Measurements from ENCODE around the gene TAS2R60. TPM values are rescaled to one million over a fixed set of nuclear protein-coding genes. Genes with fewer than 3 reads are reported as not detected.

TAS2R60 gene
- total and polyA plus RNA-seq, 4 donors = 0.50 TPM; not detected in 3

DNA sequence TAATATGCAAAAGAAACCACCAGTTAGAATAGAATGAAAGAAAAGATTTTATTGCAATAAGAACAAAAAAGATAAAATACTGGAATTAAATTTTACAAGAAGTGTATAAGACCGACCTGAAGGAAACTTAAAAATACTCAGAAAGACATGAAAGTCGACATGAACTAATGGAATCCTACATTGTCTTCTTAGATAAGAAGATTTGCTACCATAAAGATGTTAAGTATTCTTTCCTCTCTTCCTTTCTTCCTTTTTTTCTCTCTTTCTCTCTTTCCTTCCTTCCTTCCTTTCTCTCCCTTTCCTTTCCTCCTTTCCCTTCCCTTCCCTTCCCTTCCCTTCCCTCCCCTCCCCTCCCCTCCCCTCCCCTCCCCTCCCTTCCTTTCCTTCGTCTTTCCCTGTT lies 6.5 kb downstream of the TAS2R60 start:
- Histone ChIP-seq H3K9ac (ENCODE audit: low read depth in 1 of 2, low read length in 2 of 2) (no peak overlapping the region), H3K9me3 (ENCODE audit: control insufficient read depth in 4 of 4, low read length in 3 of 4) (no peaks in the 10 kb centered on the region), H3K4me1 (ENCODE audit: control insufficient read depth in 4 of 4, insufficient read depth in 4 of 4, low read length in 3 of 4) (peaks cover 0 to 4% (median 2%) of the 10 kb centered on the region in 4 donors), H3K27ac (ENCODE audit: low read depth in 1 of 2, low read length in 2 of 2) (no peak overlapping the region), H3K4me3 (ENCODE audit: low read depth in 1 of 3, low read length in 3 of 3) (no peak overlapping the region), H3K27me3 (ENCODE audit: control insufficient read depth in 4 of 4, insufficient read depth in 4 of 4, low read length in 3 of 4) (no peaks in the 10 kb centered on the region), H3K36me3 (ENCODE audit: control insufficient read depth in 4 of 4, insufficient read depth in 3 of 4, low read depth in 1 of 4, low read length in 3 of 4) (no peaks in the 10 kb centered on the region)
- 78% methylated on average over 2 of the region's 3 CpGs for WGBS
- no peak for DNase-seq (ENCODE audit: low spot score)
- TF ChIP-seq GABPA (IDR thresholded peaks at IDR 0.05 in 1 of 2, conservative IDR thresholded peaks at IDR 0.05 in 1 of 2) (no peak), JUND (IDR thresholded peaks at IDR 0.05) (no peak), RXRA (IDR thresholded peaks at IDR 0.05) (no peak), NR2F2 (IDR thresholded peaks at IDR 0.05) (no peak), RAD21 (IDR thresholded peaks at IDR 0.05) (no peak), HNF4A (conservative IDR thresholded peaks at IDR 0.05) (no peak), SP1 (IDR thresholded peaks at IDR 0.05) (no peak)
- TF ChIP-seq, protein P1, sequence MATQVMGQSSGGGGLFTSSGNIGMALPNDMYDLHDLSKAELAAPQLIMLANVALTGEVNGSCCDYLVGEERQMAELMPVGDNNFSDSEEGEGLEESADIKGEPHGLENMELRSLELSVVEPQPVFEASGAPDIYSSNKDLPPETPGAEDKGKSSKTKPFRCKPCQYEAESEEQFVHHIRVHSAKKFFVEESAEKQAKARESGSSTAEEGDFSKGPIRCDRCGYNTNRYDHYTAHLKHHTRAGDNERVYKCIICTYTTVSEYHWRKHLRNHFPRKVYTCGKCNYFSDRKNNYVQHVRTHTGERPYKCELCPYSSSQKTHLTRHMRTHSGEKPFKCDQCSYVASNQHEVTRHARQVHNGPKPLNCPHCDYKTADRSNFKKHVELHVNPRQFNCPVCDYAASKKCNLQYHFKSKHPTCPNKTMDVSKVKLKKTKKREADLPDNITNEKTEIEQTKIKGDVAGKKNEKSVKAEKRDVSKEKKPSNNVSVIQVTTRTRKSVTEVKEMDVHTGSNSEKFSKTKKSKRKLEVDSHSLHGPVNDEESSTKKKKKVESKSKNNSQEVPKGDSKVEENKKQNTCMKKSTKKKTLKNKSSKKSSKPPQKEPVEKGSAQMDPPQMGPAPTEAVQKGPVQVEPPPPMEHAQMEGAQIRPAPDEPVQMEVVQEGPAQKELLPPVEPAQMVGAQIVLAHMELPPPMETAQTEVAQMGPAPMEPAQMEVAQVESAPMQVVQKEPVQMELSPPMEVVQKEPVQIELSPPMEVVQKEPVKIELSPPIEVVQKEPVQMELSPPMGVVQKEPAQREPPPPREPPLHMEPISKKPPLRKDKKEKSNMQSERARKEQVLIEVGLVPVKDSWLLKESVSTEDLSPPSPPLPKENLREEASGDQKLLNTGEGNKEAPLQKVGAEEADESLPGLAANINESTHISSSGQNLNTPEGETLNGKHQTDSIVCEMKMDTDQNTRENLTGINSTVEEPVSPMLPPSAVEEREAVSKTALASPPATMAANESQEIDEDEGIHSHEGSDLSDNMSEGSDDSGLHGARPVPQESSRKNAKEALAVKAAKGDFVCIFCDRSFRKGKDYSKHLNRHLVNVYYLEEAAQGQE (IDR thresholded peaks at IDR 0.05) = no peak
- TF ChIP-seq, protein P2, sequence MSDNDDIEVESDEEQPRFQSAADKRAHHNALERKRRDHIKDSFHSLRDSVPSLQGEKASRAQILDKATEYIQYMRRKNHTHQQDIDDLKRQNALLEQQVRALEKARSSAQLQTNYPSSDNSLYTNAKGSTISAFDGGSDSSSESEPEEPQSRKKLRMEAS (IDR thresholded peaks at IDR 0.05) = no peak

DNA sequence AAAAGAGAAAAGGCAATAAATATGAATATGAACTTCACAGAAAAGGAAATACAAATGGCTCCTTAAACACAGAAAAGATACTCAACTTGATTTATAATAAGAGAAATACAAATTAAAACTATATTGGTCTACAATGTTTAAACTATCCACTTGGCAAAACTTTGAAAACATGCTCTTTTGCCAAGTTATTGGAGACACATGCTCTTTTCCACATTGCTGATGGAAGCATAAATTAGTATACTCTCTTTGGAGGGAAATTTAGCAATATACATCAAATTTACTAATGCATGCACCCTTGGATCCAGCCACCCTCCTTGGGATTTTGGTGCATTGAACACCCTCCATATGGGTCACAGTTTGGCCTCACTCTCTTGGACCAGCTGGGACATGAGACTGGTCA lies 7.9 kb downstream of the TAS2R60 start:
- TF ChIP-seq JUND (IDR thresholded peaks at IDR 0.05) (no peak), HNF4G (IDR thresholded peaks at IDR 0.05) (no peak), FOXA1 (IDR thresholded peaks at IDR 0.05) (no peak), FOXA2 (IDR thresholded peaks at IDR 0.05) (no peak), GABPA (IDR thresholded peaks at IDR 0.05 in 1 of 2, conservative IDR thresholded peaks at IDR 0.05 in 1 of 2) (no peak), RXRA (IDR thresholded peaks at IDR 0.05) (no peak), EGR1 (IDR thresholded peaks at IDR 0.05; ENCODE audit: low read depth in 2 of 2) (no peak), YY1 (IDR thresholded peaks at IDR 0.05) (no peak), HNF4A (conservative IDR thresholded peaks at IDR 0.05) (no peak), RAD21 (IDR thresholded peaks at IDR 0.05) (no peak), SP1 (IDR thresholded peaks at IDR 0.05) (no peak), NR2F2 (IDR thresholded peaks at IDR 0.05) (no peak), TAF1 (conservative IDR thresholded peaks at IDR 0.05) (no peak)
- TF ChIP-seq, protein P2 (IDR thresholded peaks at IDR 0.05) = no peak
- TF ChIP-seq, protein P3, sequence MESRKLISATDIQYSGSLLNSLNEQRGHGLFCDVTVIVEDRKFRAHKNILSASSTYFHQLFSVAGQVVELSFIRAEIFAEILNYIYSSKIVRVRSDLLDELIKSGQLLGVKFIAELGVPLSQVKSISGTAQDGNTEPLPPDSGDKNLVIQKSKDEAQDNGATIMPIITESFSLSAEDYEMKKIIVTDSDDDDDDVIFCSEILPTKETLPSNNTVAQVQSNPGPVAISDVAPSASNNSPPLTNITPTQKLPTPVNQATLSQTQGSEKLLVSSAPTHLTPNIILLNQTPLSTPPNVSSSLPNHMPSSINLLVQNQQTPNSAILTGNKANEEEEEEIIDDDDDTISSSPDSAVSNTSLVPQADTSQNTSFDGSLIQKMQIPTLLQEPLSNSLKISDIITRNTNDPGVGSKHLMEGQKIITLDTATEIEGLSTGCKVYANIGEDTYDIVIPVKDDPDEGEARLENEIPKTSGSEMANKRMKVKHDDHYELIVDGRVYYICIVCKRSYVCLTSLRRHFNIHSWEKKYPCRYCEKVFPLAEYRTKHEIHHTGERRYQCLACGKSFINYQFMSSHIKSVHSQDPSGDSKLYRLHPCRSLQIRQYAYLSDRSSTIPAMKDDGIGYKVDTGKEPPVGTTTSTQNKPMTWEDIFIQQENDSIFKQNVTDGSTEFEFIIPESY (IDR thresholded peaks at IDR 0.05) = no peak
- TF ChIP-seq, protein P4, sequence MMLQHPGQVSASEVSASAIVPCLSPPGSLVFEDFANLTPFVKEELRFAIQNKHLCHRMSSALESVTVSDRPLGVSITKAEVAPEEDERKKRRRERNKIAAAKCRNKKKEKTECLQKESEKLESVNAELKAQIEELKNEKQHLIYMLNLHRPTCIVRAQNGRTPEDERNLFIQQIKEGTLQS (IDR thresholded peaks at IDR 0.05) = no peak
- TF ChIP-seq, protein P1 (IDR thresholded peaks at IDR 0.05) = no peak
- TF ChIP-seq, protein P5, sequence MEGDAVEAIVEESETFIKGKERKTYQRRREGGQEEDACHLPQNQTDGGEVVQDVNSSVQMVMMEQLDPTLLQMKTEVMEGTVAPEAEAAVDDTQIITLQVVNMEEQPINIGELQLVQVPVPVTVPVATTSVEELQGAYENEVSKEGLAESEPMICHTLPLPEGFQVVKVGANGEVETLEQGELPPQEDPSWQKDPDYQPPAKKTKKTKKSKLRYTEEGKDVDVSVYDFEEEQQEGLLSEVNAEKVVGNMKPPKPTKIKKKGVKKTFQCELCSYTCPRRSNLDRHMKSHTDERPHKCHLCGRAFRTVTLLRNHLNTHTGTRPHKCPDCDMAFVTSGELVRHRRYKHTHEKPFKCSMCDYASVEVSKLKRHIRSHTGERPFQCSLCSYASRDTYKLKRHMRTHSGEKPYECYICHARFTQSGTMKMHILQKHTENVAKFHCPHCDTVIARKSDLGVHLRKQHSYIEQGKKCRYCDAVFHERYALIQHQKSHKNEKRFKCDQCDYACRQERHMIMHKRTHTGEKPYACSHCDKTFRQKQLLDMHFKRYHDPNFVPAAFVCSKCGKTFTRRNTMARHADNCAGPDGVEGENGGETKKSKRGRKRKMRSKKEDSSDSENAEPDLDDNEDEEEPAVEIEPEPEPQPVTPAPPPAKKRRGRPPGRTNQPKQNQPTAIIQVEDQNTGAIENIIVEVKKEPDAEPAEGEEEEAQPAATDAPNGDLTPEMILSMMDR (IDR thresholded peaks at IDR 0.05; ENCODE audit: low read depth, low read length, missing input control) = no peak
- no peaks in the 10 kb centered on the region for H3K4me1 ChIP-seq (ENCODE audit: control insufficient read depth in 4 of 4, insufficient read depth in 4 of 4, low read length in 3 of 4)
- DNase-seq (ENCODE audit: low spot score) = no peak
- no peaks in the 10 kb centered on the region for H3K27me3 ChIP-seq (ENCODE audit: control insufficient read depth in 4 of 4, insufficient read depth in 4 of 4, low read length in 3 of 4)
- no peak overlapping the region for H3K27ac ChIP-seq (ENCODE audit: low read depth in 1 of 2, low read length in 2 of 2)
- no peak overlapping the region for H3K4me3 ChIP-seq (ENCODE audit: low read depth in 1 of 3, low read length in 3 of 3)
- no peaks in the 10 kb centered on the region for H3K36me3 ChIP-seq (ENCODE audit: control insufficient read depth in 4 of 4, insufficient read depth in 3 of 4, low read depth in 1 of 4, low read length in 3 of 4)
- H3K9me3 ChIP-seq (ENCODE audit: control insufficient read depth in 4 of 4, low read length in 3 of 4) = no peaks in the 10 kb centered on the region
- no peak overlapping the region for H3K9ac ChIP-seq (ENCODE audit: low read depth in 1 of 2, low read length in 2 of 2)

Measured in liver (tissue), 9 donors.